Adrenal gland (tissue), 12 donors: Measurements from ENCODE around the gene CD7. TPM values are rescaled to one million over a fixed set of nuclear protein-coding genes. Genes with fewer than 3 reads are reported as not detected.

Experiments used
- DNase-seq, 7 donors: peaks; one replicate each; pipeline ENCODE4 v3.0.0-alpha.2; 2019 to 2020
- H3K27ac ChIP-seq, 5 donors: fragments of 200-600 bp; sonication (generic) in 4 of 5; 1 replicate in 3 of 5; 2 replicates in 2 of 5; pipeline versions ENCODE4 v1.5.1 to v1.8.0; 2016 to 2020; ENCODE audit warnings: mild to moderate bottlenecking in 1 of 5
- H3K27me3 ChIP-seq: fragments of 200-600 bp; 2 replicates; pipeline ENCODE4 v1.8.0; 2021
- H3K36me3 ChIP-seq, 2 donors: fragments of 200-600 bp; replicated peaks in 1 of 2; 1 replicate in 1 of 2; 2 replicates in 1 of 2; pipeline versions ENCODE4 v1.5.1 to v1.8.0; 2018 to 2022
- H3K4me1 ChIP-seq, 2 donors: fragments of 200-600 bp; replicated peaks in 1 of 2; 1 replicate in 1 of 2; 2 replicates in 1 of 2; pipeline versions ENCODE4 v1.5.1 to v1.8.0; 2018 to 2021
- H3K4me3 ChIP-seq, 4 donors: fragments of 200-600 bp; sonication (generic) in 3 of 4; one replicate each; pipeline ENCODE4 v1.5.1; 2016 to 2018
- H3K9me3 ChIP-seq, 3 donors: fragments of 200-600 bp; sonication (generic) in 1 of 3; replicated peaks in 1 of 3; 1 replicate in 2 of 3; 2 replicates in 1 of 3; pipeline versions ENCODE4 v1.5.1 to v1.8.0; 2016 to 2021
- POLR2A ChIP-seq, 2 donors: fragments of 450-650 bp; IDR thresholded peaks; one replicate each; pipeline ENCODE4 v1.6.1; 2017; ENCODE audit warnings: antibody characterized with exemption in 2 of 2, mild to moderate bottlenecking in 2 of 2, moderate library complexity in 1 of 2
- WGBS, 4 donors: extraction: QIAGEN DNeasy Blood & Tissue Kit in 2 of 4; methylation state at CpG; one replicate each; pipeline versions ENCODE4 v1.1.5 to v1.1.7; 2013 to 2017; 5-methylcytosine and 5-hydroxymethylcytosine counted together
- intact Hi-C, 2 donors: fragments of 100-400 bp; cut with DNase I; formaldehyde crosslinking; loops; one replicate each; pipeline versions ENCODE4 v1.14.1 to v1.15.0; 2022 to 2023
- polyA plus RNA-seq, 3 donors: library from polyadenylated mRNA; stranded (reverse); fragments of 200-250 nt in 2 of 3; fragments of 350-450 nt in 1 of 3; fragmentation: Illumina TruSeq in 1 of 3; extraction: RNeasy Lipid Tissue Mini Kit (QIAGEN cat#74804) in 1 of 3; gene quantifications; one replicate each; pipeline ENCODE4 v1.2.3, GENCODE V29; 2013 to 2014
- total RNA-seq, 9 donors: library from RNA; depleted of rRNA in 4 of 9; stranded (reverse); fragments of >200 nt in 4 of 9; fragments of 120-200 nt in 1 of 9; fragmentation: NEBNext Ultra II Directional in 1 of 9; extraction: Animal tissue kit (Norgen Biotek cat#: 25700) in 1 of 9; gene quantifications; one replicate each; pipeline versions ENCODE4 v1.1.0 to v1.2.4, GENCODE V29; 2013 to 2023
- TF ChIP-seq, protein P1 (sequence below), 6 experiments: fragments of 450-650 bp in 4 of 6; fragments of 200-600 bp in 2 of 6; sonication (generic) in 1 of 6; IDR thresholded peaks; 1 replicate in 5 of 6; 2 replicates in 1 of 6; pipeline versions ENCODE4 v1.5.1 to v1.8.0; 2016 to 2021; ENCODE audit warnings: antibody characterized with exemption in 6 of 6, mild to moderate bottlenecking in 2 of 6, moderate library complexity in 1 of 6
- donor health status: healthy with polysubstance abuse.
- donor health status: Bipolar disorder and iron deficiency.
- donor health status: DM: yes; HTN: yes; CAD: no.
- donor health status: DM: no; HTN: no; CAD: no.
- donor health status: DM: no; HTN: no; CAD: no.
- donor health status: DM: yes; HTN: yes; CAD: no.

The CD7 gene
- total and polyA plus RNA-seq, 12 donors = 0.11 to 4.2 (median 1.6) TPM; not detected in 2

GRCh38 chr17:82300228-82300627 lies 17.2 kb downstream of the CD7 start:
- Histone ChIP-seq H3K27me3 (no peaks in the 10 kb centered on the region), H3K4me1 (peaks cover 0 to 25% of the 10 kb centered on the region in 2 donors), H3K36me3 (no peaks in the 10 kb centered on the region), H3K27ac (no peak overlapping the region), H3K4me3 (no peak overlapping the region), H3K9me3 (no peaks in the 10 kb centered on the region)
- no peak for DNase-seq
- intact Hi-C loops = no loop called here
- TF ChIP-seq, protein P1, sequence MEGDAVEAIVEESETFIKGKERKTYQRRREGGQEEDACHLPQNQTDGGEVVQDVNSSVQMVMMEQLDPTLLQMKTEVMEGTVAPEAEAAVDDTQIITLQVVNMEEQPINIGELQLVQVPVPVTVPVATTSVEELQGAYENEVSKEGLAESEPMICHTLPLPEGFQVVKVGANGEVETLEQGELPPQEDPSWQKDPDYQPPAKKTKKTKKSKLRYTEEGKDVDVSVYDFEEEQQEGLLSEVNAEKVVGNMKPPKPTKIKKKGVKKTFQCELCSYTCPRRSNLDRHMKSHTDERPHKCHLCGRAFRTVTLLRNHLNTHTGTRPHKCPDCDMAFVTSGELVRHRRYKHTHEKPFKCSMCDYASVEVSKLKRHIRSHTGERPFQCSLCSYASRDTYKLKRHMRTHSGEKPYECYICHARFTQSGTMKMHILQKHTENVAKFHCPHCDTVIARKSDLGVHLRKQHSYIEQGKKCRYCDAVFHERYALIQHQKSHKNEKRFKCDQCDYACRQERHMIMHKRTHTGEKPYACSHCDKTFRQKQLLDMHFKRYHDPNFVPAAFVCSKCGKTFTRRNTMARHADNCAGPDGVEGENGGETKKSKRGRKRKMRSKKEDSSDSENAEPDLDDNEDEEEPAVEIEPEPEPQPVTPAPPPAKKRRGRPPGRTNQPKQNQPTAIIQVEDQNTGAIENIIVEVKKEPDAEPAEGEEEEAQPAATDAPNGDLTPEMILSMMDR (IDR thresholded peaks at IDR 0.05) = no peak
- TF ChIP-seq POLR2A (IDR thresholded peaks at IDR 0.05) = no peak
- 88 to 92% (median 90%) methylated on average over 13 of the region's 13 CpGs for WGBS, 4 donors

DNA sequence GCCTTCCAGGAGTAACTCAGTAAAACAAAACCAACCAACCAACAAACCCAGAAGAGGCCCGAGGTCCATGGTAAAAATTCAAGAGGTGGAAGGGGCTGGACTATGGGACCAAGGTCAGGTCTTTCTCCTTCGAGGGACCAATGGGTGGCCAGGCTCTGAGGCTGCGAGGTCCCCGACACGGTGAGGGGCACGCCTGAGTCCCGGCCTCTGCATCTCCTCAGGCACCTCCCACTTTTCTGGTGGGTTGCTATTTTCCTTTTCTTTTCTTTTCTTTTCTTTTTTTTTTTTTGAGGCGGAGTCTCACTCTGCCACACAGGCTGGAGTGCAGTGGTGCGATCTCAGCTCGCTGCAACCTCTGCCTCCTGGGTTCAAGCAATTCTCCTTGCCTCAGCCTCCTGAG lies 18.0 kb downstream of the CD7 start:
- Histone ChIP-seq H3K36me3 (no peaks in the 10 kb centered on the region), H3K27ac (peak overlapping the region in 2 of 5 donors; percentile 92 to 97), H3K4me3 (no peak overlapping the region), H3K4me1 (peaks cover 0 to 27% of the 10 kb centered on the region in 2 donors), H3K9me3 (no peaks in the 10 kb centered on the region), H3K27me3 (no peaks in the 10 kb centered on the region)
- intact Hi-C loops = loop anchor here in 1 of 2 donors (10.0 kb wide), 1 partner anchor 275 kb away; the partner anchor contains the start of genes CENPX and LRRC45
- DNase-seq = no peak
- TF ChIP-seq, protein P1 (IDR thresholded peaks at IDR 0.05) = no peak
- TF ChIP-seq POLR2A (IDR thresholded peaks at IDR 0.05) = no peak
- WGBS, 4 donors = 85 to 94% (median 90%) methylated on average over 9 to 10 of the region's 10 CpGs

- H3K27ac ChIP-seq = peak overlapping the region; percentile 58 to 97 (median 79)
- intact Hi-C loops = loop anchor here in 1 of 2 donors (10.0 kb wide), 1 partner anchor 274 kb away; the partner anchor contains the start of genes CENPX and LRRC45
- H3K4me1 ChIP-seq = peaks cover 0 to 34% of the 10 kb centered on the region in 2 donors
- peak overlapping the region in 1 of 4 donors; percentile 44 for H3K4me3 ChIP-seq
- no peaks in the 10 kb centered on the region for H3K27me3 ChIP-seq
- H3K9me3 ChIP-seq = no peaks in the 10 kb centered on the region
- 76 to 81% (median 79%) methylated on average over 15 to 27 of the region's 27 CpGs for WGBS, 4 donors
- DNase-seq = peak in 1 of 7 donors; percentile 47
- TF ChIP-seq, protein P1 (IDR thresholded peaks at IDR 0.05) = no peak
- peak in 1 of 2 donors; percentile 24 for TF ChIP-seq POLR2A (IDR thresholded peaks at IDR 0.05)
- no peaks in the 10 kb centered on the region for H3K36me3 ChIP-seq
Measured at GRCh38 chr17:82298538-82299421, 18.6 kb downstream of the CD7 start.

DNA sequence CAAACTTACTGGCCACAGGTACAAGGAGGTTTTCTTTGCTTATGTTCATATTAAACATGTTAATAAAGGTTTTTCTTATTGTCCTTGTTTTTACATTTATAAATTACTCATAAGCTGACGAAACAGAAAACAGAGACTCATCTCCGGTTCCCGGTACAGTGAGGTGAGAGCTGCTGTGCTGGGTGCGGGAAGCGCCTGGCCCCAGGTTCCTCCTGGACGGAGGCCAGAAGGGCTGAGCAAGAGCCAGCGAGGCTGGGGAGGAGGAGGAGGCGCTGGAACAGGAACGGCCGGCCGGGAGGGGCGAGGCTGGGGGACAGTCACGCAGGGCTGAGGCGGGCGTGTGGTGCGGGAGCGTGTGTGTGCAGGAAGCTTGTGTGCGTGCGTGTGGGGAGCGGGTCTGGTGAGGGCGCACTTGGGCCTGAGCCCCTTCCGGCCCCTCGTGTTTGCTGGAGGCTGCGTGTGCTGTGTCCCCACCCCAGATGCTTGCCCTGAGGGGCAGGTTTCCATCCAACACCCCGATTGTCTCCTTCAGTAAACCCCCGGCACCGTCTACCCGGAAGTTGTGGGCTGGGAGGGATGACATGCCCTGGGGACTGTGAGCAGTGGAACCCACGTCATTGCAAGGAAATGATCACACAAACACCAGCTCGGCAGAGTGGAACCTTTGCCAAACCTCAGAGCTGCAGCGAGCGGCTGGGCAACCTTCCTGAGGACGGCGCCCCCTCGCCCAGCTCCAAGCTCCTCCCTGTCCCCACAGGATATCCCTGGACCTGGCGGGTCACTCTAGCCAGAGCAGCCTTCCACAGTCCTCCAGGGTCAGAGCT lies 19.5 kb downstream of the CD7 start:
- H3K9me3 ChIP-seq = no peaks in the 10 kb centered on the region
- peak; percentile 80 to 97 (median 94) for DNase-seq
- WGBS, 4 donors = 6 to 12% (median 9%) methylated on average over 26 to 36 of the region's 36 CpGs
- intact Hi-C loops = loop anchor here in 1 of 2 donors (10.0 kb wide), 1 partner anchor 273 kb away; the partner anchor contains the start of genes CENPX and LRRC45
- H3K27me3 ChIP-seq = no peaks in the 10 kb centered on the region
- no peaks in the 10 kb centered on the region for H3K36me3 ChIP-seq
- H3K27ac ChIP-seq = peak overlapping the region; percentile 58 to 97 (median 79)
- TF ChIP-seq POLR2A (IDR thresholded peaks at IDR 0.05) = peak in 1 of 2 donors; percentile 34
- TF ChIP-seq, protein P1 (IDR thresholded peaks at IDR 0.05) = no peak
- peak overlapping the region in 1 of 4 donors; percentile 44 for H3K4me3 ChIP-seq
- peaks cover 0 to 37% of the 10 kb centered on the region in 2 donors for H3K4me1 ChIP-seq
